ENCODE data around the gene RCOR2. TPM values are rescaled to one million over a fixed set of nuclear protein-coding genes. Genes with fewer than 3 reads are reported as not detected.

Gene RCOR2
- total RNA-seq, 1 experiment from 2014 or later, result 77.4 TPM

GRCh38 chr11:63918507-63919191 is 1.7 kb upstream of the RCOR2 start:
- peak overlapping the region; percentile 77 for H3K4me3 Mint-ChIP-seq
- H3K27ac Mint-ChIP-seq, result peak overlapping the region; percentile 99
- TF ChIP-seq NR2C2 (CRISPR knock-in tag; IDR thresholded peaks at IDR 0.05) (no peak), IRF1 (CRISPR knock-in tag; IDR thresholded peaks at IDR 0.05) (0 out of 2 replicates have a peak, but pooled peaks have one; percentile 22), CDX4 (CRISPR knock-in tag; IDR thresholded peaks at IDR 0.05; ENCODE audit: borderline replicate concordance) (no peak)
- ChIA-PET CTCF (interaction anchor here (0.8 to 6.6 kb wide), 15 partner anchors 8 to 150 kb away, joined by 3 to 103 read pairs (median 11); partner anchors contain the start of genes COX8A, MARK2 and ZFTA), POLR2A (interaction anchor here (0.8 to 4.2 kb wide), 14 partner anchors 9 to 328 kb away, joined by 3 to 24 read pairs (median 4); partner anchors contain the start of genes MARK2, NAA40, PPP1R14B and STIP1)
- H3K27me3 Mint-ChIP-seq (ENCODE audit: low read depth), result peaks cover 6% of the 10 kb centered on the region
- H3K4me1 Mint-ChIP-seq, result peaks cover 22% of the 10 kb centered on the region
- peaks cover 9% of the 10 kb centered on the region for H3K36me3 Mint-ChIP-seq
- peak; percentile 5 for ATAC-seq
- DNase-seq (ENCODE audit: low spot score), result peak; percentile 44
- H3K9me3 Mint-ChIP-seq, result no peaks in the 10 kb centered on the region; the same call in 1 of the 2 replicates

- H3K27me3 Mint-ChIP-seq (ENCODE audit: low read depth), result peaks cover 1% of the 10 kb centered on the region; the same call in 1 of the 2 replicates
- peaks cover 23% of the 10 kb centered on the region for H3K4me1 Mint-ChIP-seq
- H3K4me3 Mint-ChIP-seq, result peak overlapping the region; percentile 77
- peaks cover 11% of the 10 kb centered on the region for H3K36me3 Mint-ChIP-seq
- peak; percentile 11 for ATAC-seq
- ChIA-PET CTCF (interaction anchor here (0.7 to 6.6 kb wide), 21 partner anchors 9 to 235 kb away, joined by 3 to 103 read pairs (median 5); partner anchors contain the start of genes COX8A, MARK2, NAA40 and ZFTA), POLR2A (interaction anchor here (0.7 to 4.2 kb wide), 20 partner anchors 8 to 308 kb away, joined by 3 to 24 read pairs (median 4); partner anchors contain the start of genes MARK2, NAA40, NUDT22 and RTN3)
- peak; percentile 89 for DNase-seq (ENCODE audit: low spot score)
- peak overlapping the region; percentile 99 for H3K27ac Mint-ChIP-seq
- H3K9me3 Mint-ChIP-seq, result no peaks in the 10 kb centered on the region; the same call in 1 of the 2 replicates
- peak; percentile 87 for TF ChIP-seq MAX (CRISPR knock-in tag; IDR thresholded peaks at IDR 0.05)
- no peak for TF ChIP-seq ZNF671 (CRISPR knock-in tag; IDR thresholded peaks at IDR 0.05)
- no peak for TF ChIP-seq NR2C2 (CRISPR knock-in tag; IDR thresholded peaks at IDR 0.05)
- TF ChIP-seq ERG (CRISPR knock-in tag; IDR thresholded peaks at IDR 0.05), result no peak
- TF ChIP-seq USF2 (CRISPR knock-in tag; IDR thresholded peaks at IDR 0.05), result peak; percentile 84
- no peak for TF ChIP-seq RORB (CRISPR knock-in tag; IDR thresholded peaks at IDR 0.05)
- TF ChIP-seq JUN (CRISPR knock-in tag; IDR thresholded peaks at IDR 0.05), result no peak
- TF ChIP-seq SMAD3 (CRISPR knock-in tag; IDR thresholded peaks at IDR 0.05; ENCODE audit: borderline replicate concordance), result no peak
- TF ChIP-seq ZSCAN18 (CRISPR knock-in tag; IDR thresholded peaks at IDR 0.05), result no peak
- TF ChIP-seq TEAD1 (CRISPR knock-in tag; IDR thresholded peaks at IDR 0.05), result 0 out of 2 replicates have a peak, but pooled peaks have one; percentile 29
- no peak for TF ChIP-seq KAT7 (CRISPR knock-in tag; IDR thresholded peaks at IDR 0.05; ENCODE audit: borderline replicate concordance)
- peak; percentile 53; the same call in 1 of the 2 replicates for TF ChIP-seq ARID4B (CRISPR knock-in tag; IDR thresholded peaks at IDR 0.05; ENCODE audit: borderline replicate concordance)
- TF ChIP-seq CREM (CRISPR knock-in tag; IDR thresholded peaks at IDR 0.05), result peak; percentile 57; the same call in 1 of the 2 replicates
- TF ChIP-seq EMX1 (CRISPR knock-in tag; IDR thresholded peaks at IDR 0.05), result peak; percentile 68; the same call in 1 of the 2 replicates
- TF ChIP-seq ZNF423 (CRISPR knock-in tag; IDR thresholded peaks at IDR 0.05), result peak; percentile 1; the same call in 1 of the 2 replicates
- TF ChIP-seq HMGXB4 (CRISPR knock-in tag; IDR thresholded peaks at IDR 0.05), result no peak
Observed at GRCh38 chr11:63917692-63918506, 935 bp upstream of the RCOR2 start.
